GM19324 (cell line): ENCODE results near the gene DRC1.
A peak's percentile ranks its signal among the peaks of the same experiment; 100 is the strongest.

ENCODE experiments used
- ATAC-seq: cut with Tn5 transposase; IDR thresholded peaks from one replicate; pipeline ENCODE4 v1.9.1; 2021; ENCODE audit warnings: mild to moderate bottlenecking, moderate library complexity; ENCODE audit not compliant: unreplicated experiment, low FRiP score

The DRC1 gene

DNA sequence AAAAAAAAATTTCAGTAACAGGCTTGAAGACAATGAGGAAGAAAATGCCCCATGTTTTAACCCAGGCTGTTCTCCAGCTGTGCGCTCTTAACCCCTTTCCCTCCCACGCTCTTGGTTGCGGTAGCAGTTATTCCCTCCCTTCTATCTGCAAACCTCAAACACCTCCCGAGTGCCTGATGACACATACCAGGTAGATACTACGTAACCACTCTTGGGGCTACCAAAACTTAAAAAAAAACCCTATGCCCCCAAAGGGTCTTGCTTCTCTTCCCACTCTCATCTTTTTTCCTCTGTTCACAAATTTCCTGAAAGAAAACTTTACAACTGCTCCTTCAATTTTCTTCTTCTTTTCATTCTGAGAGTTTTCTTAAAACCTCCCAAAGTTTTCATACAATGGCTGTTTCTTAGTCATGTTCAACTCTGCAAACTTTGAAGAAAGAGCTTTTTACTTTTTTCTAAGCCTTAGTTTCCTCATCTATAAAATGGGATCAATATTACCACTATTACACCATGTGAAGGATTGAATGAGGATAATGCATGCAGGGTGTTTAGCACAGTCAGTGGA lies 4.9 kb upstream of the DRC1 start:
- no peak for ATAC-seq

DNA sequence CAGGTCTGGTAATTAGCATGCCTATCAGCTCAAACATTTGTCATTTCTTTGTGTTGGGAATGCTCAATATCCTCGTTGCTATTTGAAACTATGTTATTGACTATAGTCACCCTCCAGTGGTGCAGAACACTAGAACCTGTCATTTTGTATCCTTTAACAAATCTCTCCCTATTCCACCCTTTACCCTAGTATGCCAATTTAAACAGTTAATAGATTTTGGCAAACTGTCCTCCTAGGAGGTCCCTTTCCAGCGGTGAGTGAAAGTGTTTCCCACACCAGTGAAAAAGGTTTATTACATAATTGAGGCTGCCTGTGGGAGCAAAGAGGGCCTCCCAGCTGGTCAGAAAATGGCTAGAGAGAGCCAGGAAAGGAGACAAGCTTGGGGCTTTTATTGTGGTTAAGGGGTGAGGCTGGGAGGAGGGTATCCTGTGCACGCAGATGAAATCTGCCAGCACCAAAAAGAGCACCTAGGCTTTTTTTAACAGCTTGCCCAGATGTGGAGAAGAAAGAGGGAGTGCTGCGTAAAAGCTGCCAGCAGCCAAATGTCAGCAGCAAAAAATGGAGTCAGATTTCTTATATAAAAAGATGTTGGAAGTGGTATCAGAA lies 1.8 kb upstream of the DRC1 start:
- ATAC-seq, result no peak

DNA sequence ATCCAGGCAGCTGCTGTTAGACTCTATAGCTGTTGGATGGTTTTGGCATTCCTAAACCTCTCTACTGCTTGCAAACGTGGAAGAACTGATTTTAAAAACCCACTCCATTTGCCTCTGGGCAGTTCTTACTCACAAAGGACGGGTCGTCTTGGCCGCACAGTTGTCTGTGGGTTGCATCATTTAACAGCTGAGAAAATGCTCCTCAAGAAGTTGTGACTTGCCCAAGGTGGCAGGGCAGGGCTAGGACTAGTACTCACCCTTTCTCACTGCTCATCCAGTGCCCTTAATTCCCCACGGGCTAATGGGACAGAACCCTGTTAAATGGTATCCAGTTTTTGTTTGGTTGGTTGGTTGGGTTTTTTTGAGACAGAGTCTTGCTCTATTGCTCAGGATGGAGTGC lies 997 bp upstream of the DRC1 start:
- no peak for ATAC-seq

DNA sequence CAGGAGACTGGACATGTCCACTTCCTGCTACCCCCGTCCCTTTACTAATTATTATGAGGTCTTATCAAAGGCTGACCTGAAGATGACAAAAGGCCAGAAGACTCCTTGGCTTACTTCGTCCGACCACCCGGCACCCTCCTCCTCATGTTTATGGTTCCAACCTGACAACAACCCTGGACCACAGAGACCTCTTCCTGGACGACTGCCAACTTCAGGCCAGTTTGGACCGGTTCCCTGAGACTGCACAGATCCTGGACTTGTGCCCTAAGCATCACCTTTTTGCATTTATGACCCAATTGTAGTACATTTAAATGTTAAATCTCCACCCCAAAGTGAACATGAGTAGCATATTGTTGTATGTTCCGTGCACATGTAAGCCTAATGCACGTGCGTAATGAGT lies 5.8 kb downstream of the DRC1 start:
- no peak for ATAC-seq

DNA sequence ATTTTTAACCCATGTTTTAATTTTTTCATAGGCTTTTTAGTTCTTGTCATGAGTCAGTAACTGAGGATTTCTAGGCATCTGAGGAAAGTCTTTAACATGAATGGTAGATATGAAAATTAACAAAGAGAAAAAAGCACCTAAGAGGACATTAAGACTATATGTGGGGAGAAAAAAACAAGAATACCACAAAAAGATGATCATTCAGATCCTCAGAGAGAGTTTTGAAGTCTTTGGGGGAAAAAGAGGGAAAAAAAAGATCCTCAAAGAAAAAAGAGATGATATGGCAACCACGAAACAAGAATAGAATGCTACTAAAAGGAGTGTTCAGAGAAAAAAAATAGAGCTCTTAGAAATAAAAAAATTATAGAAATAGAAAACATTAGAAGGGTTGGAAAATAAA lies 8.1 kb downstream of the DRC1 start:
- no peak for ATAC-seq

DNA sequence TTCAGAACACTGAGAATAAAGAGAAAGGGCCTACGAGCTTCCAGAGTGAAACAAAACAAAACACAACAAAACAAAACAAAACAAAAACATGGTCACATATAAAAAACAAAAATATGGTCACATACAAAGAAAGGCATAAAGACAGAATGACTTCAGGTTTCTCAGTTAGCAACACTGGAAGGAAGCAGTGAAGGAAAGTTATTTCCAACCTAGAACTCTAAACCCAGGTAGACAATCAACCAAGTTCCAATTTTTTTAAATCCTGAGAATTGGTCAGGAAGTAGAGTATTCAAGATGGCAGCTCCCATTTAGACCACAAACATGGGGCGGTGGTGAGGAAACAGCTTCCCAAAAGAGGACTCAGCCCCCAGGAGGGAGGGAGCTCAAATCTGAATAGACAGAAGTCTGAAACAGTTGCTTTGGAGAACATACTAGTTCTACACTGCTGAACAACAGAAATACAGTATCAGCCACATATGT lies 9.1 kb downstream of the DRC1 start:
- no peak for ATAC-seq

DNA sequence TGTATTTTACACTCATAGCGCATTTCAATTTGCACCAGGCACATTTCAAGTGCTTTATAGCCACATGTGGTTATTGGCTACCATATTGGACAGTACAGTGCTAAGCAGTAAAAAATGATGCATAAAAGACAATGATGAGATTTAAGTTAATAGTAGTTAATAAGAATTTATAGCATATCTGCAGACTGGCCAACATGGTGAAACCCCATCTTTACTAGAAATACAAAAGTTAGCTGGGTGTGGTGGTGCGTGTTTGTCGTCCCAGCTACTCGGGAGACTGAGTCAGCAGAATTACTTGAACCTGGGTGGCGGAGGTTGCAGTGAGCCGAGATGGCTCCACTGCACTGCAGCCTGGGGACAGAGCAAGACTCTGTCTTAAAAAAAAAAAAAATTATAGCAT lies 9.7 kb downstream of the DRC1 start:
- ATAC-seq, result no peak

DNA sequence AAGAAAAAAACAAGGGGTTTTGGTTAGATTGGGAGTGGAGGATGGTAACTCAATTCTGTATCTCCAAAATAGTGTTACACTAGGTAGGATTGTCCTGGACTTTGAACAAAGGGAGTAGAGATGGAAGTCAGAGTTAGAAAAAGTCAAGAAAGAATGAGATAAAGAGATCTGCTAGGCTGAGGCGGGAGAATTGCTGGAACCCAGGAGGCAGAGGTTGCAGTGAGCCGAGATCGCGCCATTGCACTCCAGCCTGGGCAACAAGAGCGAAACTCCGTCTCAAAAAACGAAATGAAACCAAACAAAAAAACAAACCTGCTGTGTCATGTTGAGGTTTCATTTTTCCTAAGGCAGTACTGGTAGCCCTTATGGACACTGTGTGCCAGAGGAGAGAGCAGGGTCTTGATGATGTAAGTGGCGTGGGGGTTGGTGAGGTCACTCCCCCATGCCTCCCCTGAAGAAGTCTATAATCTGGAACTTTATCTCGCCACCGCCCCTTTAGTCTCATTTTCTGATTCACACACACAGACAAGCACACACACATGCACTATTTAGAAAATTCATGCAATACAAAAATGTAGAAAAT lies 10.5 kb downstream of the DRC1 start:
- peak; percentile 63 for ATAC-seq

DNA sequence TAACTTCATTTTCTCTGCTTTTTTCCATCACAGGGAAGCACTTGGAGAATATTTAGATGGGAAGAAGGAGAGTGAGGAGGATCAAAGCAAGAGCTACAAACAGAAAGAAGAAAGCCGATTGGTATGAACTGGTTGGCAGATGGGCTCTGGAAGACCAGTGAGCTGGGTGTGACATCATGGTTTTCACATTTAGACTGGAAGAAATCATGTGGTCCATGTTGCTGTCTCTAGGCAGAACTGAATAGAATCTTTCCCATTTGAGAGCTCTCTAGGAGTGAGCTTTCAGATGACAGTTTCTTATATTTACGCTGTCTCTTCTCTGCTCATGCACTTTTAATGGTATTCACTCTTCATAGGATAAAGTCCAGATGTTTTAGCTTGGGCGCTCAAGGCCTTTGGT lies 12.6 kb downstream of the DRC1 start:
- ATAC-seq, result no peak

DNA sequence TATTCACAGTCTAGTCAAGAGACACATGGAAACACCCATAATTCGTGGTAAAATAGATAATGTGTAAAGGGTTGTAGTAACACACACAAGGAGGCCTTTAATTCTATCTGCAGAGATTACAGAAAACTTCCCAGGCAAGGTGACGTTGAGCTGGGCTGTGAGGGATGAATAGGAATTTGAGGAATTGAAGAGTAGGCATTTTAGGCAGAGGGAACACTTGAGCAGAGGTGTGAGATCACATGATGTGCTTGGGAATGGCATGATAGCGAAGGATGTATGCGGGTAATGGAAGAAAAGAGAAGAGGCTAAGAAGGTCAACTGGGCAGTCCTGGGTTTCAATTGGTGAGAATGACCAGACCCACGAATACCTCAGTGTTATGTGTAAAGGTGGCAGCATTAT lies 20.2 kb downstream of the DRC1 start:
- no peak for ATAC-seq

DNA sequence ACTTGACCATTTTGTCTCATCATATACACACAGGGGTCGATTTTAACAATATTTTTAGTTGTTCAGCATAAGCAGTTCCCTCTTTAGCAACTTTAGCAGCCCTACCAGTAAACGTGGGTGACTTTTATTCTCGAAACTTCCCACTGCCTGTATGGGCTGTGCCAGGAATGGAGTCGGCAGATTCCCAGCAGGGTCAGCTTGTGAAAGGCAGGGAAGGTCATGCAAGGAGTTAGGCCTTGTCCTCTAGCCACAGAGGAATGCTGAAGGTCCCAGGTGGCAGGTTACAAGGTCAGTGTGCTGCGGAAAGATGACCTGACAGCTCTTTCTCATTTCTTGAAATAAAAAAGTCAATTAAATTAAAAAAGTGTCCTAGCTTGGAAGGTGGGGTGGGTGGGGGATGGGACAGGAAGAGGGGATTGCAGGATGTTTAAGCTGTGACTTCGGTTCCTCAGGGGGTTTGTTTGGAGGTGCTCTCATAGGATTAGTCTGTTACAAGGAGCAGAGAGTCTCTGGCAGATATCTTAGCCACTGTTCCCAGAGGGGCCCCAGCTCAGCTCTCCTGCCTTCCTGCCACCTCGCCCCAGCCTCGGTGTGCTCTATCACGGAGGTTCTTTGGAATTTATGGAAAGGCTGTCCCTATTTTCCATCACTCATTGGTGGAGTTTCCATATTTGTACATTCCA lies 21.4 kb downstream of the DRC1 start:
- ATAC-seq, result no peak

DNA sequence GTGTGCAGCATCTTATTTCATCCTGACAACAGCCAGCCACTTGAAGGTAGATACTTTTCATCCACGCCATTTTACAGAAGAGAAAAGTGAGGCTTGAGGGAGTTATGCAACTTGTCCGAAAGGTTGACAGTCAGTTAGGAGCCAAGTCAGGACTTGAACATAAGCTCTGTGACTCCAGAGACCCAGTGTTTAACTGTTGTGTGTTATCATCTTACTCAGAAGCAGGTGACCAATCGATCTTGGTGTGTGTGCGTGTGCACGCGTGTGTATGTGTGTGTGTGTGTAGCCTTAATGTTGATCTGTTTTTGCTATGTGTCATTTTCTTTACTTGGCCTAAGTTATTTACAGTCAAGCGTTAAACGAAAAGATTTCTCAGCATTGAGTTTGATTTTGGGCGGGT lies 22.0 kb downstream of the DRC1 start:
- ATAC-seq, result no peak

DNA sequence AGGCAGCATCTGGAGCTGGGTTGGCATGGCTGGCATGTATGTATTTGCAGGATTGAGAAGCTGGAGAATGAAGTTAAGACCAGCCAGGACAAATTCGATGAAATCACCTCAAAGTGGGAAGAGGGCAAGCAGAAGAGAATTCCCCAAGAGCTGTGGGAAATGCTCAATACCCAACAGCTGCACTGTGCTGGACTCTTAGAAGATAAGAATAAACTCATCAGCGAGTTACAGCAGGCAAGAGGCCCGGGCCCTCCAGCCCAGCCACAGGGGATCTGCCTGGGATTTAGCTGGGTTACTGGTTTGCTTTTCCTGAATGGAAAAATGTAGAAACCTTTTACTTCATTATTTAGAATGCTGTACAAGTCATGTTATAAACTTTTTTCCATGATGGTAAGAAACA lies 22.5 kb downstream of the DRC1 start:
- no peak for ATAC-seq

DNA sequence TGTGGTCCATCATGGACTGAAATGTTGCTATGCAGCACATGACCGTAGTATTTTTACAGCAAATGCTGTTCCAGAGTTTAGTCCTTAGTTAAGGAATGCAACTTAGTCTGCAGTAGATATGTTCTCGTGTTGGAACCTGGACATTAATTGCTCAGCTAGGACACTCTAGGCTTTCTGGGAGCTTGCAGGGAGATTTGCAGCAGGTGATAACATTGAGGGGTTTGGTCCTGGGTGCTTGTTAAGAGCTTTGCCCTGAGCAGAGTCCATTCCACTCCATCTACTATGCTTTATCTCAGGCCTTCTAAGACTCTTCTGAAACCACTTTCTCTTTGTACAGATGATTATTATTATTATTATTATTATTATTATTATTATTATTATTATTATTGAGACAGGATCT lies 27.1 kb downstream of the DRC1 start:
- no peak for ATAC-seq

DNA sequence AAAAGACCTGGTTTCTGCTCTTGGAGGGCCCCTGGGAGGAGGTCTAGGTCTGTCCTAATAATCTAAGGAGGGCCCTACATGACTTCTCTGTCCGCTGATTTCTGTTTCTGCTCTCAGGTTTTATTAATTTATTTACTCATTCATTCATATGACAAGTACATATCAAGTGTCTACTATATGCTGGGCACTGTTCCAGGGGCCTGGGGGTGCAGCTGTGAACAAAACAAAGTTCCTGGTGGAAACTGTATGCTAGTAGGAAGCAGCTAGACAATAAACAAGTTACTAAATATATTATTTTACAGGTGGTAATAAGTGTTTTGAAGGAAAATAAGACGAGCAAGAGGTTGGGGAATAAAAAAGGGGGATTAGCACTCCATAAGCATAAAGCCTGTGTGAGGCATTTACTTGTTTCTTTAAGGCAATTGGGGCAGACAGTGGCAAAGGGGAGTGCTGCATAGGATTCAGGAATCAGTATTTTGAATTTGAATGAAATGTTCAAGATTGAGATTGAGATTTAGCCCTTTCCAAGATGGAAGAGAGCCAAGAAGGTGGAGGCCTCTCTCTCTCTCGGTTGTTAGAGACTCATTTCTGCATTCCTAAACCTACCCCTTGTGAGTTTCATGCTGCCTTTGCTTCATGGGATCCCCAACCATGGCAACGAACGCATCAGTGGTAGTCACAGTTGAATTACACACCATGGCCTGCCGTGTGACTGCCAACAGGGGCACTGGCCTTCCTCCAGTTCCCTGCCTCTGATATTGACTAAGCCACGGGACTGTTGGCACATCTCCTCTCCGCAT lies 28.3 kb downstream of the DRC1 start:
- ATAC-seq, result no peak

DNA sequence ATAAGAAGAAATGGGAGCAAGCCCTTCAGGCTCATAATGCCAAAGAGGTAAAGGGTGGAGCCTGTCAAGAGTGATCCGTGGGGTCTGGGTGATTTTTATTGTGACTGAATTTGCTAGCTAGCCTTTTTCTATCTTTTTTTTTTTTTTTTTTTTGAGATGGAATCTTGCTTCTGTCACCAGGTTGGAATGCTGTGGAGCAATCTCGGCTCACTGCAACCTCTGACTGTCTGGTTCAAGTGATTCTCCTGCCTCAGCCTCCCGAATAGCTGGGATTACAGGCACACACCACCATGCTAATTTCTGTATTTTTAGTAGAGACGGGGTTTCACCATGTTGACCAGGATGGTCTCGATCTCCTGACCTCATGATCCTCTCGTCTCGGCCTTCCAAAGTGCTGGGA lies 29.1 kb downstream of the DRC1 start:
- ATAC-seq, result no peak

DNA sequence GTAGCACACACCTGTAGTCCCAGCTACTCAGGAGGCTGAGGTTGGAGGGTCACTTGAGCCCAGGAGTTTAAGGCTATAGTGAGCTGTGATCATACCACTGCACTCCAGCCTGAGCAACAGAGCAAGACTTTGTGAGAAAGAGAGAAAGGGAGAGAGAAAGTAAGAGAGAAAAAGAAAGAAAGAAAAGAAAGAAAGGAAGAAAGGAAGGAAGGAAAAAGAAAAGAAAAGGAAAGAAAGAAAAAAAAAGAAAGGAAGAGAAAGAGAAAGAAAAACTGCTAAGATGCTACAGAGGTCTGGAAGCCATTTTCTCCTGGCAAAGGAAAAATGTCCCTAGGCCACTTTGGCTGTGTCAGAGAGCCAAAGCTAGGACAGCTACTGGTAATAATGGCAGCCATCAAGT lies 30.6 kb downstream of the DRC1 start:
- no peak for ATAC-seq

DNA sequence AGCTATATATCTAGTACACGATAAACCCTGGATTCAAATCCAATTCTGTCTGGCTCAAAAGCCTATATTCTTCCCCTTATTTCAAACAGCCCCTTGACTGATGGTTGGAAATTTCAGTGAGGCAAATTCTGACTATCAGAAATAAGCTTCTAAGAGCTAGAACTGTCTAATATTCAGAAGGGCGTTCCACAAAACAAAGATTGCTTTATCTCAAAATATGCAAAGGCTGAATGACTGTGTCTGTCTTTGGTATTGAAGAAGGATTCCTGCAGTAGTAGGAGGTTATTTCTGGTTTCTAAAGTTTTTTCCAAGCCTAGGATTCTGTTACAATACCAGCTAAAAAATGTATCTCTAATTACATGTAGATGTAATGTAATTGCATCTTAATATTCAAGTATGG lies 31.1 kb downstream of the DRC1 start:
- no peak for ATAC-seq

DNA sequence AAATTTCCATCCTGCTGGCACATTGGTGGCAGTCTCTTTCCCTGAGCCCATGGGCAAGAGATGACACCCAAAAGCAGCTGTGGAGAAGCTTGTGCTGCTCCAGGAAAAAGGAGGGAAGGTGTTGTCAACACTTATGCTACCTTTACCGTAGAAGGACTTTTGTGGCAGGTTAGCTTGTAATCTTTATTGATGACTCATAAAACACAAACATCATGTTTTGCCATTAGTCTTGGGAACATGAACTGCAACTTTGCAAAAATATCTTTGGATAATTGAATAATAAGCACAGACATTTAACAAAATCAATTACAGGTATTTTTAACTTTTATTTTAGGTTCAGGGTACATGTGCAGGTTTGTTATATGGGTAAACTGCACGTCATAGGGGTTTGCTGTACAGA lies 33.4 kb downstream of the DRC1 start:
- ATAC-seq, result no peak

DNA sequence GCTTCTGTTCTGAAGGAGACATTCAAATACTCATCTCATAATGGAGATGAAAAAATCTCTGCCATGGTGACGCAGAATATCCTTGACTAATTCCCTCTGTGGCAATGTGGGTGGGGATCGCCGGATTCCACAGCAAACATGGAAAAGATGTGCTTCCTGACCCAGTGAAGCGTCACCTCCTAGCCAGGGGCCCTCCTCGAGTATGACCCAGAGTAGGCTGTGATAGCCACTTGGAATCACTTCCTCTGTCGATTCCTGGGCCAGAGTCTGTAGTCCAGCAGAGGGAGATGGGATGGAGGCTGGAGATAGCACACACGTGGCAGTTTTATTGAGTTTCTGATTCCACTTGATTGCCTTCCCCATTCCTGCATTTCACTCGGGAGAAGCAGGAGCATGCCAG lies 36.8 kb downstream of the DRC1 start:
- no peak for ATAC-seq

DNA sequence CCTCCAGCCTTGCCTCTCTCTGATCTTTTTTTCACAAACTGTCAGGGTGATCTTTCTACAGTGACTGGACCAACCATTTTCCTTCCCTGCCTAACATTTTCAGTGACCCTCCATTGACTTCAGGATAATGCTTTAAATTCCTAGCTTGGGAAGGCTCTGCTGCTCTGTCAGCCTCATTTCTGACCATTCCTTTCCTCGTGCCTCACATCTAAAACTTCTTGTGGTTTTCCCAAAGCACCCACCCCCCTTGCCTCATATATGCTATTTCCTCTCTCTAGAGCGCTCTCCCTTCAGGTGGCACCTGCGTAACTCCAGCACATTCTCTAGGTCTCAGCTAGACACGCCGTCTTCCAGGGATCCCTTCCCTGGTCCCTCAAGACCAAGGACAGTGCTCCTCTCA lies 37.2 kb downstream of the DRC1 start:
- no peak for ATAC-seq
